ENCODE measurements around the gene CEACAM7.
A peak's percentile ranks its signal among the peaks of the same experiment; 100 is the strongest.

Gene CEACAM7

GRCh38 chr19:41708481-41708880 lies 20.4 kb upstream of the CEACAM7 start, which contains the start of gene CEACAM5:
Gene CEACAM5 (plus strand): TSS chr19:41708626. CDS start chr19:41708732, 106 bp downstream.
- DNase-seq (ENCODE audit: extremely low spot score) = no peak
- ChIA-PET POLR2A (no interaction called here), CTCF (interaction anchor here (0.5 kb wide), 1 partner anchor 20 kb away, joined by 3 read pairs; no protein-coding TSS in a partner anchor)
- no peak for TF ChIP-seq FOXM1 (IDR thresholded peaks at IDR 0.05; ENCODE audit: borderline replicate concordance)

GRCh38 chr19:41707871-41708371 lies 19.9 kb upstream of the CEACAM7 start:
- no peak for DNase-seq (ENCODE audit: extremely low spot score)
- POLR2A ChIA-PET = no interaction called here
- no peak for TF ChIP-seq SUZ12 (IDR thresholded peaks at IDR 0.05)
- TF ChIP-seq TARDBP (IDR thresholded peaks at IDR 0.05) = no peak
- TF ChIP-seq FOXM1 (IDR thresholded peaks at IDR 0.05; ENCODE audit: borderline replicate concordance) = no peak
- no peak for TF ChIP-seq HDGF (IDR thresholded peaks at IDR 0.05; ENCODE audit: borderline replicate concordance)
- no peak for TF ChIP-seq NFRKB (IDR thresholded peaks at IDR 0.05)
- TF ChIP-seq ARNT (IDR thresholded peaks at IDR 0.05) = no peak
- TF ChIP-seq ELF4 (IDR thresholded peaks at IDR 0.05) = no peak
- no peak for TF ChIP-seq PKNOX1 (IDR thresholded peaks at IDR 0.05)
- no peak for TF ChIP-seq CTBP1 (IDR thresholded peaks at IDR 0.05; ENCODE audit: borderline replicate concordance)
- TF ChIP-seq SP1 (IDR thresholded peaks at IDR 0.05) = no peak
- TF ChIP-seq FOXA1 (IDR thresholded peaks at IDR 0.05) = no peak
- TF ChIP-seq FOXK2 (IDR thresholded peaks at IDR 0.05) = no peak
- CTCF ChIA-PET = interaction anchor here (0.5 to 1.5 kb wide), 3 partner anchors 20 to 61 kb away, joined by 3 to 9 read pairs (median 5); no protein-coding TSS in a partner anchor

- DNase-seq (ENCODE audit: extremely low spot score) = no peak
- POLR2A ChIA-PET = no interaction called here
Measured at GRCh38 chr19:41707502-41707812, 19.4 kb upstream of the CEACAM7 start.

GRCh38 chr19:41706741-41707501 lies 18.9 kb upstream of the CEACAM7 start:
- POLR2A ChIA-PET = no interaction called here
- TF ChIP-seq TARDBP (IDR thresholded peaks at IDR 0.05) (no peak), PKNOX1 (IDR thresholded peaks at IDR 0.05) (0 out of 2 replicates have a peak, but pooled peaks have one; percentile 10)
- CTCF ChIA-PET = interaction anchor here (0.5 to 1.5 kb wide), 26 partner anchors 9 to 662 kb away, joined by 3 to 15 read pairs (median 4); partner anchors contain the start of gene CEACAM7
- peak; percentile 88 for DNase-seq (ENCODE audit: extremely low spot score)

More at GRCh38 chr19:41707502-41707812, 19.4 kb upstream of the CEACAM7 start:
- CTCF ChIA-PET = interaction anchor here (0.6 to 1.5 kb wide), 22 partner anchors 9 to 97 kb away, joined by 3 to 15 read pairs (median 4); partner anchors contain the start of gene CEACAM7
- TF ChIP-seq HDGF (IDR thresholded peaks at IDR 0.05; ENCODE audit: borderline replicate concordance) (no peak), CTBP1 (IDR thresholded peaks at IDR 0.05; ENCODE audit: borderline replicate concordance) (no peak), BHLHE40 (IDR thresholded peaks at IDR 0.05; ENCODE audit: borderline replicate concordance) (no peak), FOXM1 (IDR thresholded peaks at IDR 0.05; ENCODE audit: borderline replicate concordance) (no peak), SUZ12 (IDR thresholded peaks at IDR 0.05) (no peak), SP1 (IDR thresholded peaks at IDR 0.05) (no peak), ARNT (IDR thresholded peaks at IDR 0.05) (no peak), FOXK2 (IDR thresholded peaks at IDR 0.05) (no peak), ELF4 (IDR thresholded peaks at IDR 0.05) (no peak), NFRKB (IDR thresholded peaks at IDR 0.05) (no peak), PKNOX1 (IDR thresholded peaks at IDR 0.05) (no peak), L3MBTL2 (conservative IDR thresholded peaks at IDR 0.05) (no peak), TARDBP (IDR thresholded peaks at IDR 0.05) (no peak), LEF1 (IDR thresholded peaks at IDR 0.05; ENCODE audit: borderline replicate concordance) (no peak)

GRCh38 chr19:41705393-41706174 lies 17.5 kb upstream of the CEACAM7 start:
- CTCF ChIA-PET = no interaction called here
- no peak for TF ChIP-seq HDGF (IDR thresholded peaks at IDR 0.05; ENCODE audit: borderline replicate concordance)
- TF ChIP-seq ARNT (IDR thresholded peaks at IDR 0.05) = no peak
- TF ChIP-seq FOXM1 (IDR thresholded peaks at IDR 0.05; ENCODE audit: borderline replicate concordance) = no peak
- no peak for TF ChIP-seq PKNOX1 (IDR thresholded peaks at IDR 0.05)
- no peak for TF ChIP-seq ELF4 (IDR thresholded peaks at IDR 0.05)
- no peak for TF ChIP-seq SP1 (IDR thresholded peaks at IDR 0.05)
- no peak for TF ChIP-seq FOXK2 (IDR thresholded peaks at IDR 0.05)
- TF ChIP-seq FOXA1 (IDR thresholded peaks at IDR 0.05) = no peak
- no peak for TF ChIP-seq ZNF384 (IDR thresholded peaks at IDR 0.05)
- no peak for TF ChIP-seq TARDBP (IDR thresholded peaks at IDR 0.05)
- no peak for TF ChIP-seq LEF1 (IDR thresholded peaks at IDR 0.05; ENCODE audit: borderline replicate concordance)
- POLR2A ChIA-PET = no interaction called here
- DNase-seq (ENCODE audit: extremely low spot score) = peak; percentile 23

Measured in HEK293T (cell line).